WTC11 (cell line): Measurements from ENCODE around the gene TUBB2A. TPM values are rescaled to one million over a fixed set of nuclear protein-coding genes. Genes with fewer than 3 reads are reported as not detected.

Source experiments
- AFF4 ChIP-seq: sonication (generic); formaldehyde crosslinking; IDR thresholded peaks from 2 replicates; pipeline ENCODE4 v1.8.1; 2023; ENCODE audit warnings: mild to moderate bottlenecking, missing genetic modification reagents, borderline replicate concordance
- ATF2 ChIP-seq: sonication (generic); formaldehyde crosslinking; IDR thresholded peaks from 2 replicates; pipeline ENCODE4 v1.8.1; 2022; ENCODE audit warnings: low read depth, missing genetic modification reagents, borderline replicate concordance
- ATF6 ChIP-seq: sonication (generic); formaldehyde crosslinking; IDR thresholded peaks from 2 replicates; pipeline ENCODE4 v1.8.1; 2023; ENCODE audit warnings: mild to moderate bottlenecking, missing genetic modification reagents
- CREM ChIP-seq: sonication (generic); formaldehyde crosslinking; IDR thresholded peaks from 2 replicates; pipeline ENCODE4 v1.8.1; 2022; ENCODE audit warnings: mild to moderate bottlenecking, missing genetic modification reagents, moderate library complexity
- CTCF ChIP-seq: fragments of 200-600 bp; IDR thresholded peaks from 2 replicates; pipeline ENCODE4 v1.8.0; 2022; ENCODE audit warnings: antibody characterized with exemption
- EMX1 ChIP-seq: fragments of 250-450 bp; sonication (Bioruptor Pico); IDR thresholded peaks from 2 replicates; pipeline ENCODE4 v1.8.0; 2021; ENCODE audit warnings: mild to moderate bottlenecking
- FOXJ3 ChIP-seq: sonication (generic); formaldehyde crosslinking; IDR thresholded peaks from 2 replicates; pipeline ENCODE4 v1.9.0; 2021; ENCODE audit warnings: missing genetic modification reagents, mild to moderate bottlenecking, borderline replicate concordance
- GABPB1 ChIP-seq: sonication (generic); formaldehyde crosslinking; IDR thresholded peaks from 2 replicates; pipeline ENCODE4 v1.8.1; 2023; ENCODE audit warnings: mild to moderate bottlenecking, missing genetic modification reagents
- GRHL2 ChIP-seq: fragments of 250-450 bp; sonication (Bioruptor Pico); IDR thresholded peaks from 2 replicates; pipeline ENCODE4 v1.8.0; 2022; ENCODE audit warnings: mild to moderate bottlenecking, moderate library complexity; ENCODE audit not compliant: insufficient replicate concordance, severe bottlenecking
- GTF2I ChIP-seq: fragments of 250-450 bp; sonication (Bioruptor Pico); conservative IDR thresholded peaks from 2 replicates; pipeline ENCODE4 v1.4.0; 2021; ENCODE audit warnings: mild to moderate bottlenecking
- HMGXB4 ChIP-seq: sonication (generic); formaldehyde crosslinking; IDR thresholded peaks from 2 replicates; pipeline ENCODE4 v1.8.1; 2023; ENCODE audit warnings: mild to moderate bottlenecking, moderate library complexity, missing genetic modification reagents
- NR1H2 ChIP-seq: sonication (generic); formaldehyde crosslinking; IDR thresholded peaks from 2 replicates; pipeline ENCODE4 v1.9.0; 2021; ENCODE audit warnings: mild to moderate bottlenecking, moderate library complexity, missing genetic modification reagents
- PRRX2 ChIP-seq: fragments of 250-450 bp; sonication (Bioruptor Pico); IDR thresholded peaks from 2 replicates; pipeline ENCODE4 v1.8.0; 2021; ENCODE audit warnings: mild to moderate bottlenecking
- SOX15 ChIP-seq: fragments of 250-450 bp; sonication (Bioruptor Pico); IDR thresholded peaks from 2 replicates; pipeline ENCODE4 v1.9.0; 2021; ENCODE audit warnings: mild to moderate bottlenecking
- SP1 ChIP-seq: sonication (generic); formaldehyde crosslinking; conservative IDR thresholded peaks from 2 replicates; pipeline ENCODE4 v1.8.1; 2022; ENCODE audit warnings: missing genetic modification reagents
- TCF7 ChIP-seq: sonication (generic); formaldehyde crosslinking; IDR thresholded peaks from 2 replicates; pipeline ENCODE4 v1.8.0; 2022; ENCODE audit warnings: mild to moderate bottlenecking, low read depth, missing genetic modification reagents, moderate library complexity
- TEAD1 ChIP-seq: sonication (generic); formaldehyde crosslinking; IDR thresholded peaks from 2 replicates; pipeline ENCODE4 v1.8.0; 2022; ENCODE audit warnings: mild to moderate bottlenecking, missing genetic modification reagents
- ZNF263 ChIP-seq: sonication (generic); formaldehyde crosslinking; IDR thresholded peaks from 2 replicates; pipeline ENCODE4 v1.8.1; 2022; ENCODE audit warnings: low read depth, mild to moderate bottlenecking, moderate library complexity, missing genetic modification reagents
- ZNF396 ChIP-seq: fragments of 250-450 bp; sonication (Bioruptor Pico); IDR thresholded peaks from 2 replicates; pipeline ENCODE4 v1.8.0; 2021; ENCODE audit warnings: mild to moderate bottlenecking, moderate library complexity, borderline replicate concordance
- ZNF532 ChIP-seq: fragments of 250-450 bp; sonication (Bioruptor Pico); IDR thresholded peaks from 2 replicates; pipeline ENCODE4 v1.9.0; 2021; ENCODE audit warnings: mild to moderate bottlenecking, borderline replicate concordance
- total RNA-seq: library from RNA; stranded (reverse); gene quantifications from 3 replicates; pipeline ENCODE4 v1.2.3, GENCODE V29; 2021

Gene TUBB2A
- total RNA-seq, 1 experiment from 2014 or later, result 357 TPM

- no peak for TF ChIP-seq ATF6 (CRISPR knock-in tag)
- 0 out of 2 replicates have a peak, but pooled peaks have one; percentile 57 for TF ChIP-seq HMGXB4 (CRISPR knock-in tag)
- TF ChIP-seq AFF4, result no peak
- peak; percentile 62; the same call in 1 of the 2 replicates for TF ChIP-seq GABPB1 (CRISPR knock-in tag)
- no peak for TF ChIP-seq ATF2
- no peak for TF ChIP-seq GTF2I
- no peak for TF ChIP-seq NR1H2 (CRISPR knock-in tag)
- TF ChIP-seq TCF7, result no peak
- TF ChIP-seq CTCF, result no peak
- no peak for TF ChIP-seq GRHL2 (CRISPR knock-in tag)
- 0 out of 2 replicates have a peak, but pooled peaks have one; percentile 62 for TF ChIP-seq TEAD1 (CRISPR knock-in tag)
- peak; percentile 22 for TF ChIP-seq SP1 (CRISPR knock-in tag)
- no peak for TF ChIP-seq SOX15 (CRISPR knock-in tag)
- 0 out of 2 replicates have a peak, but pooled peaks have one; percentile 46 for TF ChIP-seq PRRX2 (CRISPR knock-in tag)
- no peak for TF ChIP-seq ZNF263 (CRISPR knock-in tag)
- no peak for TF ChIP-seq ZNF396 (CRISPR knock-in tag)
- no peak for TF ChIP-seq FOXJ3 (CRISPR knock-in tag)
- peak; percentile 75 for TF ChIP-seq CREM (CRISPR knock-in tag)
- TF ChIP-seq EMX1 (CRISPR knock-in tag), result 0 out of 2 replicates have a peak, but pooled peaks have one; percentile 70
- TF ChIP-seq ZNF532 (CRISPR knock-in tag), result no peak
Measured at GRCh38 chr6:3162565-3163247, 5.4 kb upstream of the TUBB2A start (continued).
